HepG2 (cell line): ENCODE data around the gene INTS1. TPM values are rescaled to one million over a fixed set of nuclear protein-coding genes. Genes with fewer than 3 reads are reported as not detected.

Source experiments
- ATAC-seq: fragments of 200-7000 bp; cut with Tn5 transposase; 3 replicates; pipeline ENCODE4 v1.9.1; 2020; ENCODE audit warnings: mild to moderate bottlenecking, moderate library complexity
- BruUV-seq: library from RNA; stranded (reverse); fragments of 400-500 nt; replicated peaks from 2 replicates; lab custom pipeline; 2021; lab: Mats Ljungman, UMichigan
- CTCF ChIA-PET: fragments of 300-600 bp; formaldehyde crosslinking; extraction: SDS; loops from one replicate; lab custom pipeline; 2021; ENCODE audit warnings: low total read pairs, inconsistent platforms, low intra/inter-chr PET ratio; lab: Yijun Ruan, JAX
- POLR2A ChIA-PET: fragments of 350-600 bp; sonication (Branson Sonifier 250); formaldehyde crosslinking; loops from one replicate; lab custom pipeline; 2020; ENCODE audit warnings: antibody characterized with exemption, inconsistent platforms; lab: Yijun Ruan, JAX
- DNase-seq: peaks from one replicate; pipeline ENCODE4 v3.0.0-alpha.2; 2015; ENCODE audit warnings: low spot score
- FAIRE-seq: peaks from 3 replicates; lab custom pipeline; 2011; peaks lifted over from hg19 to GRCh38; lab: Jason Lieb, UNC
- H2AFZ ChIP-seq: one replicate; pipeline ENCODE4 v1.6.1; 2011; ENCODE audit warnings: low read length, inconsistent platforms
- H3K27ac ChIP-seq: fragments of 300-600 bp; 3 replicates; pipeline ENCODE4 v1.8.0; 2011; ENCODE audit warnings: mixed run types, mild to moderate bottlenecking, mixed read lengths, low read length, inconsistent platforms; ENCODE audit not compliant: insufficient read depth; ENCODE audit errors: extremely low read length
- H3K27me3 ChIP-seq, 2 experiments: fragments of 200-600 bp in 1 of 2; 2 replicates in 1 of 2; 3 replicates in 1 of 2; pipeline versions ENCODE4 v1.6.0 to v1.8.0; 2011; ENCODE audit warnings: low read length in 2 of 2, mild to moderate bottlenecking in 2 of 2, moderate library complexity in 2 of 2, inconsistent platforms in 1 of 2; ENCODE audit not compliant: insufficient read depth in 2 of 2, control insufficient read depth in 1 of 2
- H3K36me3 ChIP-seq, 2 experiments: fragments of 200-600 bp in 1 of 2; replicated peaks in 1 of 2; 2 replicates in 1 of 2; 3 replicates in 1 of 2; pipeline versions ENCODE4 v1.5.1 to v1.8.0; 2011; ENCODE audit warnings: low read length in 2 of 2, inconsistent platforms in 1 of 2; ENCODE audit not compliant: insufficient read depth in 2 of 2, control insufficient read depth in 1 of 2
- H3K4me1 ChIP-seq: 2 replicates; pipeline ENCODE4 v1.5.1; 2012; ENCODE audit warnings: low read length, inconsistent platforms; ENCODE audit not compliant: insufficient read depth
- H3K4me2 ChIP-seq: 2 replicates; pipeline ENCODE4 v1.6.0; 2011; ENCODE audit warnings: low read depth, low read length, inconsistent platforms
- H3K4me3 ChIP-seq, 3 experiments: fragments of 200-600 bp in 1 of 3; sonication (generic), shearing (Covaris generic) in 1 of 3; replicated peaks in 1 of 3; 2 replicates each; pipeline ENCODE4 v1.5.1; 2011 to 2016; ENCODE audit warnings: low read length in 3 of 3, inconsistent platforms in 2 of 3, low read depth in 2 of 3, mild to moderate bottlenecking in 2 of 3, control low read depth in 1 of 3, mixed read lengths in 1 of 3; ENCODE audit not compliant: insufficient read depth in 1 of 3
- H3K79me2 ChIP-seq: one replicate; pipeline ENCODE4 v1.6.1; 2011; ENCODE audit warnings: low read length, inconsistent platforms; ENCODE audit not compliant: insufficient read depth
- H3K9ac ChIP-seq: 2 replicates; pipeline ENCODE4 v1.6.0; 2011; ENCODE audit warnings: mild to moderate bottlenecking, low read depth, low read length, inconsistent platforms; ENCODE audit not compliant: insufficient read depth
- H3K9me3 ChIP-seq: 2 replicates; pipeline ENCODE4 v1.5.1; 2012; ENCODE audit warnings: mild to moderate bottlenecking, low read length
- H4K20me1 ChIP-seq: 2 replicates; pipeline ENCODE4 v1.6.0; 2011; ENCODE audit warnings: inconsistent platforms, mild to moderate bottlenecking, low read length, moderate library complexity; ENCODE audit not compliant: insufficient read depth
- ARHGAP35 ChIP-seq: sonication (generic); formaldehyde crosslinking; IDR thresholded peaks from 2 replicates; pipeline ENCODE4 v1.9.0; 2022; ENCODE audit warnings: mild to moderate bottlenecking, inconsistent platforms, moderate library complexity, missing genetic modification reagents, borderline replicate concordance
- HMG20A ChIP-seq: IDR thresholded peaks from 2 replicates; pipeline ENCODE4 v1.6.1; 2016; ENCODE audit warnings: borderline replicate concordance
- HOXA9 ChIP-seq: sonication (generic); formaldehyde crosslinking; IDR thresholded peaks from 2 replicates; pipeline ENCODE4 v1.8.1; 2022; ENCODE audit warnings: missing genetic modification reagents, mild to moderate bottlenecking, moderate library complexity, borderline replicate concordance
- NCOR1 ChIP-seq: fragments of 200-600 bp; sonication (generic); IDR thresholded peaks from 2 replicates; pipeline ENCODE4 v1.7.0; 2017; ENCODE audit warnings: antibody characterized with exemption, low read length, borderline replicate concordance
- TIGD3 ChIP-seq: sonication (generic); formaldehyde crosslinking; IDR thresholded peaks from 2 replicates; pipeline ENCODE4 v1.5.1; 2020; ENCODE audit warnings: mild to moderate bottlenecking, missing genetic modification reagents, borderline replicate concordance
- ZNF619 ChIP-seq: sonication (generic); formaldehyde crosslinking; IDR thresholded peaks from 2 replicates; pipeline ENCODE4 v1.4.0; 2020; ENCODE audit warnings: mild to moderate bottlenecking, missing genetic modification reagents
- ZNF672 ChIP-seq: sonication (generic); formaldehyde crosslinking; IDR thresholded peaks from 2 replicates; pipeline ENCODE4 v1.8.1; 2022; ENCODE audit warnings: missing genetic modification reagents
- WGBS: methylation state at CpG from one replicate; pipeline ENCODE4 v1.1.6; 2017; ENCODE audit warnings: low lambda C conversion rate; 5-methylcytosine and 5-hydroxymethylcytosine counted together
- in situ Hi-C: cut with HindIII; loops from 2 replicates; pipeline ENCODE4 v1.10.0; 2017; ENCODE audit warnings: low pct_unique_long_range_greater_than_20kb; ENCODE audit not compliant: extremely low pct_ligation_motif_present
- intact Hi-C: fragments of 100-400 bp; cut with micrococcal nuclease; formaldehyde crosslinking; loops from one replicate; pipeline ENCODE4 v1.10.0; 2022; ENCODE audit not compliant: unreplicated experiment
- polyA plus RNA-seq, 8 experiments: library from polyadenylated mRNA; depleted of rRNA in 3 of 8; stranded (reverse) in 7 of 8; unstranded in 1 of 8; fragments of >200 nt; fragmentation: Illumina TruSeq in 4 of 8; extraction: Trizol in 4 of 8; gene quantifications; 2 replicates each; pipeline versions ENCODE4 v1.2.1 to v1.2.3, GENCODE V29; 2011 to 2016; ENCODE audit warnings: low read depth in 4 of 8, missing spikeins in 1 of 8, mixed read lengths in 1 of 8; ENCODE audit not compliant: insufficient read depth in 1 of 8
- total RNA-seq, 5 experiments: library from RNA; depleted of rRNA; stranded (reverse); fragments of >200 nt; fragmentation: Illumina TruSeq; extraction: Trizol; gene quantifications; 2 replicates each; pipeline ENCODE4 v1.2.3, GENCODE V29; 2016; ENCODE audit warnings: low read depth in 1 of 5
- TF ChIP-seq, protein P1 (sequence below): sonication (generic); formaldehyde crosslinking; IDR thresholded peaks from one replicate; pipeline ENCODE4 v1.5.1; 2020; ENCODE audit warnings: mild to moderate bottlenecking, missing genetic modification reagents; ENCODE audit errors: not compliant biosample characterization

INTS1 gene
- total and polyA plus RNA-seq, 2 of the 13 experiments (the other 11 are each of a cell fraction or from before 2014, with no cell fraction given), result 13.7 to 29.0 TPM

DNA sequence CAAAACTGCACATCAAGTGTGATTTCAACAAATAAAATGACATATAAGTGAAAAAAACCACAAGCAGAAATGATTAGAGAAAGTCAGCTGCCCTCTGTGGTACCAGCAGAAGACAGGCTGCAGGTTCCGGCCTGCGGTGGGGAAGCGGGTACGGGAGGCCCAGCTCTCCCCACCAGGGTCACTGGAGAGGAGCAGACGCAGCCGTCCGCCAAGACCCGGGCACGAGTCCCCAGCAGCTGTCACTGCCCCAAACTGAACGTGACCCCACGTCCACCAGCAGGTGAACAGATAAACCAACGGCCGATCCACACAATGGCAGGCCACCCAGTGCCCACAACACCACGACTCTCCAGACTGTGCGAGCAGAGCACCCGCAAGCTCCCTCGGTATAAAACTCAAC lies 28.8 kb downstream of the INTS1 start:
- Histone ChIP-seq H3K36me3 (peaks cover 17 to 20% of the 10 kb centered on the region in 2 experiments; a peak in 3 of 5 replicates), H2AFZ (no peak overlapping the region), H4K20me1 (no peaks in the 10 kb centered on the region), H3K4me2 (no peak overlapping the region), H3K79me2 (no peaks in the 10 kb centered on the region), H3K4me1 (no peaks in the 10 kb centered on the region), H3K27me3 (no peaks in the 10 kb centered on the region), H3K9ac (no peak overlapping the region), H3K9me3 (no peaks in the 10 kb centered on the region), H3K4me3 (no peak overlapping the region), H3K27ac (no peak overlapping the region)
- ChIA-PET POLR2A (interaction anchor here (1.3 kb wide), 1 partner anchor 9 kb away, joined by 4 read pairs; no protein-coding TSS in a partner anchor), CTCF (no interaction called here)
- FAIRE-seq, result no peak
- 100% methylated on average over 6 of the region's 17 CpGs for WGBS
- intact Hi-C loops, result no loop called here
- TF ChIP-seq ARHGAP35 (CRISPR knock-in tag) (no peak), ZNF672 (CRISPR knock-in tag) (no peak), ZNF619 (CRISPR knock-in tag) (no peak), HMG20A (CRISPR knock-in tag) (no peak)
- BruUV-seq, result no TSS peak
- in situ Hi-C loops, result no loop called here
- no peak for ATAC-seq
- DNase-seq, result no peak

DNA sequence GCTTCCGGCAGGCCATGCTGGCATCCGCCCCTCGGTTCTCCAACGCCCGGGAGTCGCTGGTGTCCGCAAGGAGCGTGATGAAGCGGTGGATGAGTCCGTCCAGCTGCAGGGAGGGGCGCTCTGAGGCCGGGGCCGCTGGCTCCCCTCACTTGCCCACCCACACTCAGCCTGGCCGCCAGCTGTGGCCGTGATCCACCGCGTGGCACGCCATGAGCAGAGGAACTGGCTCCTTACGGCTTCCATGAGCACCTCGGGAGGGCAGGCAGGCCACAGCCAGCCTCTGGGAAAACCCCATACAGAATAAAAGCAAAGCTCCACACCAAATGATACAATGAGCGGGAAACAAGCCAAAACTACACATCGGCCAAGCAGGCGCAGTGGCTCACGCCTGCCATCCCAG lies 29.5 kb downstream of the INTS1 start:
- no peaks in the 10 kb centered on the region for H3K9me3 ChIP-seq
- H3K4me1 ChIP-seq, result no peaks in the 10 kb centered on the region
- H3K4me2 ChIP-seq, result no peak overlapping the region
- H3K27ac ChIP-seq, result no peak overlapping the region
- no peak for ATAC-seq
- DNase-seq, result no peak
- ChIA-PET POLR2A (interaction anchor here (0.6 to 1.3 kb wide), 3 partner anchors 8 to 497 kb away, joined by 3 to 4 read pairs (median 3); no protein-coding TSS in a partner anchor), CTCF (interaction anchor here (1.6 kb wide), 1 partner anchor 249 kb away, joined by 9 read pairs; no protein-coding TSS in a partner anchor)
- in situ Hi-C loops (no loop called here), intact Hi-C loops (no loop called here)
- H3K27me3 ChIP-seq, result no peaks in the 10 kb centered on the region
- no peak overlapping the region for H2AFZ ChIP-seq
- no peaks in the 10 kb centered on the region for H4K20me1 ChIP-seq
- FAIRE-seq, result no peak
- 100% methylated on average over 2 of the region's 24 CpGs for WGBS
- H3K36me3 ChIP-seq, result peaks cover 15 to 20% of the 10 kb centered on the region in 2 experiments; a peak in 3 of 5 replicates
- no peaks in the 10 kb centered on the region for H3K79me2 ChIP-seq
- no peak overlapping the region for H3K9ac ChIP-seq
- no TSS peak for BruUV-seq
- no peak overlapping the region for H3K4me3 ChIP-seq
- TF ChIP-seq, protein P1, sequence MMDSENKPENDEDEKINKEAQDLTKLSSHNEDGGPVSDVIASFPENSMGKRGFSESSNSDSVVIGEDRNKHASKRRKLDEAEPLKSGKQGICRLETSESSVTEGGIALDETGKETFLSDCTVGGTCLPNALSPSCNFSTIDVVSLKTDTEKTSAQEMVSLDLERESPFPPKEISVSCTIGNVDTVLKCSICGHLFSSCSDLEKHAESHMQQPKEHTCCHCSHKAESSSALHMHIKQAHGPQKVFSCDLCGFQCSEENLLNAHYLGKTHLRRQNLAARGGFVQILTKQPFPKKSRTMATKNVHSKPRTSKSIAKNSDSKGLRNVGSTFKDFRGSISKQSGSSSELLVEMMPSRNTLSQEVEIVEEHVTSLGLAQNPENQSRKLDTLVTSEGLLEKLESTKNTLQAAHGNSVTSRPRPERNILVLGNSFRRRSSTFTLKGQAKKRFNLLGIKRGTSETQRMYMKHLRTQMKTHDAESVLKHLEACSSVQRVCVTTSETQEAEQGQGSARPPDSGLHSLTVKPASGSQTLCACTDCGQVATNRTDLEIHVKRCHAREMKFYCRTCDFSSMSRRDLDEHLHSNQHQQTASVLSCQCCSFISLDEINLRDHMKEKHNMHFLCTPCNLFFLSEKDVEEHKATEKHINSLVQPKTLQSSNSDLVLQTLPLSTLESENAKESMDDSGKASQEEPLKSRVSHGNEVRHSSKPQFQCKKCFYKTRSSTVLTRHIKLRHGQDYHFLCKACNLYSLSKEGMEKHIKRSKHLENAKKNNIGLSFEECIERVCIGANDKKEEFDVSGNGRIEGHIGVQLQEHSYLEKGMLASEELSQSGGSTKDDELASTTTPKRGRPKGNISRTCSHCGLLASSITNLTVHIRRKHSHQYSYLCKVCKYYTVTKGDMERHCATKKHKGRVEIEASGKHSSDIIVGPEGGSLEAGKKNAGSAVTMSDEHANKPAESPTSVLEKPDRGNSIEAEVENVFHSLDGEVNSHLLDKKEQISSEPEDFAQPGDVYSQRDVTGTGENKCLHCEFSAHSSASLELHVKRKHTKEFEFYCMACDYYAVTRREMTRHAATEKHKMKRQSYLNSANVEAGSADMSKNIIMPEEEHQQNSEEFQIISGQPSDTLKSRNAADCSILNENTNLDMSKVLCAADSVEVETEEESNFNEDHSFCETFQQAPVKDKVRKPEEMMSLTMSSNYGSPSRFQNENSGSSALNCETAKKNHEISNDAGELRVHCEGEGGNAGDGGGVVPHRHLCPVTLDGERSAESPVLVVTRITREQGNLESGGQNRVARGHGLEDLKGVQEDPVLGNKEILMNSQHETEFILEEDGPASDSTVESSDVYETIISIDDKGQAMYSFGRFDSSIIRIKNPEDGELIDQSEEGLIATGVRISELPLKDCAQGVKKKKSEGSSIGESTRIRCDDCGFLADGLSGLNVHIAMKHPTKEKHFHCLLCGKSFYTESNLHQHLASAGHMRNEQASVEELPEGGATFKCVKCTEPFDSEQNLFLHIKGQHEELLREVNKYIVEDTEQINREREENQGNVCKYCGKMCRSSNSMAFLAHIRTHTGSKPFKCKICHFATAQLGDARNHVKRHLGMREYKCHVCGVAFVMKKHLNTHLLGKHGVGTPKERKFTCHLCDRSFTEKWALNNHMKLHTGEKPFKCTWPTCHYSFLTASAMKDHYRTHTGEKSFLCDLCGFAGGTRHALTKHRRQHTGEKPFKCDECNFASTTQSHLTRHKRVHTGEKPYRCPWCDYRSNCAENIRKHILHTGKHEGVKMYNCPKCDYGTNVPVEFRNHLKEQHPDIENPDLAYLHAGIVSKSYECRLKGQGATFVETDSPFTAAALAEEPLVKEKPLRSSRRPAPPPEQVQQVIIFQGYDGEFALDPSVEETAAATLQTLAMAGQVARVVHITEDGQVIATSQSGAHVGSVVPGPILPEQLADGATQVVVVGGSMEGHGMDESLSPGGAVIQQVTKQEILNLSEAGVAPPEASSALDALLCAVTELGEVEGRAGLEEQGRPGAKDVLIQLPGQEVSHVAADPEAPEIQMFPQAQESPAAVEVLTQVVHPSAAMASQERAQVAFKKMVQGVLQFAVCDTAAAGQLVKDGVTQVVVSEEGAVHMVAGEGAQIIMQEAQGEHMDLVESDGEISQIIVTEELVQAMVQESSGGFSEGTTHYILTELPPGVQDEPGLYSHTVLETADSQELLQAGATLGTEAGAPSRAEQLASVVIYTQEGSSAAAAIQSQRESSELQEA, result no peak
- TF ChIP-seq HOXA9 (CRISPR knock-in tag) (no peak), NCOR1 (no peak), TIGD3 (CRISPR knock-in tag) (no peak)
